Kidney epithelial cell (primary cell): Measurements from ENCODE around the gene HMGXB4. TPM values are rescaled to one million over a fixed set of nuclear protein-coding genes. Genes with fewer than 3 reads are reported as not detected.

Experiments used
- DNase-seq: peaks from one replicate; pipeline ENCODE4 v3.0.0-alpha.2; 2010; ENCODE audit warnings: low read depth
- H3K27me3 ChIP-seq: 2 replicates; pipeline ENCODE4 v1.6.0; 2011; ENCODE audit warnings: low read length; ENCODE audit not compliant: control insufficient read depth, insufficient read depth
- H3K36me3 ChIP-seq: 2 replicates; pipeline ENCODE4 v1.5.1; 2011; ENCODE audit warnings: low read length; ENCODE audit not compliant: control insufficient read depth, insufficient read depth
- H3K4me3 ChIP-seq: 2 replicates; pipeline ENCODE4 v1.5.1; 2011; ENCODE audit warnings: low read depth, mild to moderate bottlenecking, control low read depth, low read length
- total RNA-seq: library from RNA; depleted of rRNA; stranded (reverse); fragments of >200 nt; gene quantifications from 2 replicates; pipeline ENCODE4 v1.2.3, GENCODE V29; 2015
- TF ChIP-seq, protein P1 (sequence below): IDR thresholded peaks from 2 replicates; pipeline ENCODE4 v1.5.1; 2011; ENCODE audit warnings: mild to moderate bottlenecking, moderate library complexity, low read length, control low read depth, inconsistent platforms; ENCODE audit not compliant: insufficient read depth, poor library complexity, severe bottlenecking

The HMGXB4 gene
- total RNA-seq, 1 donor from 2014 or later: 23.4 TPM

DNA sequence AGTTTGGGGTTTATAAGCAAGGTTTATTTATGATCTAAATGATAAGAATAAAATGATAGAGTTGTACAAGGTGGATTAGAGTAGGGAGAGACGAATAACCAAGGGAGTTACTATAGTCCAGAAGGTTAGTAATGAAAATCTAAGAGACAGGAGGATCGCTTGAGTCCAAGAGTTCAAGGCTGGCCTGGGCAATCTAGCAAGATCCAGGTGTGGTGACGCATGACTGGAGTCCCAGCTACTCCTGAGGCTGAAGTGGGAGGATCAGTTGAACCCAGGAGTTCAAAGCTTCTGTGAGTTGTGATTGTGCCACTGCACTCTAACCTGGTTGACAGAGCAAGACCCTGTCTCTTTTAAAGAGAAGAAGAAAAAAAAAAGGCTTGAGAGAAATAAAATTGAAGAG, 12.3 kb downstream of the HMGXB4 start:
- TF ChIP-seq, protein P1, sequence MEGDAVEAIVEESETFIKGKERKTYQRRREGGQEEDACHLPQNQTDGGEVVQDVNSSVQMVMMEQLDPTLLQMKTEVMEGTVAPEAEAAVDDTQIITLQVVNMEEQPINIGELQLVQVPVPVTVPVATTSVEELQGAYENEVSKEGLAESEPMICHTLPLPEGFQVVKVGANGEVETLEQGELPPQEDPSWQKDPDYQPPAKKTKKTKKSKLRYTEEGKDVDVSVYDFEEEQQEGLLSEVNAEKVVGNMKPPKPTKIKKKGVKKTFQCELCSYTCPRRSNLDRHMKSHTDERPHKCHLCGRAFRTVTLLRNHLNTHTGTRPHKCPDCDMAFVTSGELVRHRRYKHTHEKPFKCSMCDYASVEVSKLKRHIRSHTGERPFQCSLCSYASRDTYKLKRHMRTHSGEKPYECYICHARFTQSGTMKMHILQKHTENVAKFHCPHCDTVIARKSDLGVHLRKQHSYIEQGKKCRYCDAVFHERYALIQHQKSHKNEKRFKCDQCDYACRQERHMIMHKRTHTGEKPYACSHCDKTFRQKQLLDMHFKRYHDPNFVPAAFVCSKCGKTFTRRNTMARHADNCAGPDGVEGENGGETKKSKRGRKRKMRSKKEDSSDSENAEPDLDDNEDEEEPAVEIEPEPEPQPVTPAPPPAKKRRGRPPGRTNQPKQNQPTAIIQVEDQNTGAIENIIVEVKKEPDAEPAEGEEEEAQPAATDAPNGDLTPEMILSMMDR: no peak
- no peak overlapping the region for H3K4me3 ChIP-seq
- no peaks in the 10 kb centered on the region for H3K27me3 ChIP-seq
- DNase-seq: no peak
- peaks cover 1% of the 10 kb centered on the region for H3K36me3 ChIP-seq

DNA sequence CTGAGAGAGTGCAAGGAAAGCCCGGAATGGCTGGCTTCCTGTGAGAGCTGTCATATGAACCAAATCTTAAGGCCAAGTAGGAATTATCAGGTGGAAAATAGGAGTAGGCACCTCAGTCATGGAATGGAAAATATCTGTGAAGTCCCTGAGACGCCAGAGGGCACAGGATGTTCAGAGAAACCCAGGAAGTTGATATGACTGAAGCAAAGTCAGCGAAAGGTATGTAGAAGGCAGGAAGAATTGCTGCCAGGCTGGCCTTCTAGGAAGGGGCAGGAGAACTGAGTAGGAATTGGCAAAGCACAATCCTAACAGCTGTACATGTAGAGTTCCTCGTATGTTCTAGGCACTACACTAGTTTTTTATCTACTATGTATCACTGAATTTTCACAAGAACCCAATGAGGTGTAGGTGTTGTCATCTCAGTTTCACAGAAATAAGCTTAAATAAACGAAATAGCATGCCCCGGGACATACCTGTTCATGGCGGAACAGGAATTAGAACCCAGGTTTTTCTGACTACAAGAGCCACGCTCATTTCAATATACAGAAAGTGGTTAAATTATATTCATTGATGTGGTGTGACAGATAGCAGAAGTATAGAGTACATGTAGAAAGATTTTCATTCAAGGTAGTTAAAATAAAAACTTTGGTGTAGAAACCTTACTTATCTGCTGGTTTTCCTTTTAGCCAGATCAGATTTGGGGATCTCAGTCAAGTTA, 17.0 kb downstream of the HMGXB4 start:
- Histone ChIP-seq H3K4me3 (no peak overlapping the region), H3K27me3 (no peaks in the 10 kb centered on the region), H3K36me3 (no peaks in the 10 kb centered on the region)
- TF ChIP-seq, protein P1: no peak
- DNase-seq: no peak

DNA sequence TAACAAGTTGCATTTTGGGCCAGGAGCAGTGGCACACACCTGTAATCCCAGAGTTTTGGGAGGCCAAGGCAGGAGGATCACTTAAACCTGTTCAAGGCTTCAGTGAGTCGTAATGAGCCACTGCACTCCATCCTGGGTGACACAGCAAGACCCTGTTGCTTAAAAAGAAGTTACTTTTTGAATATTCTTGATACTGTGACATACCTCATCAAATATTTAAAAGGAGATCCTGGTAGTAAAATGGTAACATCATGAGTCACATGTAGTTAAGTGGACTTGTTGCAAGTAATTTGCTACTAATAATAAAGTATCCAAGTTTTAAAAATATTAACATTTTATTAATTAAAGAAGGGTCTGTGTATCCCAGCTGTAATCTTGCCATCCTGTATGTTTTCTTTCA, 18.3 kb downstream of the HMGXB4 start:
- H3K4me3 ChIP-seq: no peak overlapping the region
- H3K36me3 ChIP-seq: no peaks in the 10 kb centered on the region
- TF ChIP-seq, protein P1: no peak
- DNase-seq: no peak
- H3K27me3 ChIP-seq: no peaks in the 10 kb centered on the region

DNA sequence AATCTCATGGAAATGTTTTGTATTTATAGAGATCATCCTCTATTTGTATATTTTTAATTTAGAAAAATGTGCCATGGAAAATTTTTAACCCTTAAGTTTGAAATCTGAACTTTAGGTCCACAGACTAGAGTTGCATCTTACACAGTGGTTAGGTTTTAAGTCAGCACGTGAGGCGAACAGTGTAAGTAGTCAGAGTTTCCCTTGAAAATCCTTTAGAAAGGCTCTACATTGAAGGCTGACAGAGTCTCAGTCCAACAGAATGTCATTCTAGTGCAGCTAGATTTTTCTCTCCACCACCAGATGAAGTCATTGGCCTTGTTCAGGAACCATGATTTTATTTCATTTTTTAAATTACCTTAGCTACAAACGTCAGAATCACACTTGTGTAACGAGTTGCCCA, 18.7 kb downstream of the HMGXB4 start:
- TF ChIP-seq, protein P1: no peak
- H3K4me3 ChIP-seq: no peak overlapping the region
- DNase-seq: no peak
- H3K36me3 ChIP-seq: no peaks in the 10 kb centered on the region
- no peaks in the 10 kb centered on the region for H3K27me3 ChIP-seq

DNA sequence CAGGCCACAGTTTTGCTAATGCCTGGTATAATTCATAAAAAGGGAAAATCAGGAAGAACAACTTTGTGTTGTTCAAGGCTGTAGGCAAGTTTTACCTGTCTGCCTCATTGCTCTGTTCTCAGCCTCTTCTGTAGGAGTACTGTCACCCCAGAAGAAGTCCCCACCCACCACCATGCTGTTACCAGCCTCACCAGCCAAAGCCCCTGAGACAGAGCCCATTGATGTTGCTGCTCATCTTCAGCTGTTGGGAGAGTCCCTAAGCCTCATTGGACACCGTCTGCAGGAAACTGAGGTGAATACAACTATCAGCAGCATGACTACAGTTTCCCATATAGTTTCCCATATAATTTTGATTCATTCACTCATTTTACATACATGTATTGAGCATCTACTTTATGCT, 30.8 kb downstream of the HMGXB4 start:
- Histone ChIP-seq H3K36me3 (peaks cover 3% of the 10 kb centered on the region), H3K4me3 (no peak overlapping the region), H3K27me3 (no peaks in the 10 kb centered on the region)
- DNase-seq: no peak
- TF ChIP-seq, protein P1: no peak

DNA sequence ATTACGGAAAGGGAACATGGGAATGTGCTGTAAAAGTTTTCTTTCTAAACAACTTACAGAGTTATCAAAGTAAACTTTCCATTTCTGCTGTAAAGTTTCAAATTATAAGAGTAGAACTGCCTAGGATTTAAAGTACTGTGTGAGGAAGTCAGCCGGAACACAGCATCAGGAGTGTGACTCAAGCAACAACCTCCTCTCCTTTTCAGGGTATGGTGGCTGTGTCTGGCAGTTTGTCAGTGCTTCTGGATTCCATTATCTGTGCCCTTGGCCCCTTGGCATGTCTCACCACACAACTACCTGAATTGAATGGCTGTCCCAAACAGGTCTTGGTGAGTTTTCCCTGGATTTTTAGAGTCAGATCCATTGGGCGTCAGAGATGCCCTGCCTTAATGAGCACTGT, 35.5 kb downstream of the HMGXB4 start:
- Histone ChIP-seq H3K27me3 (no peaks in the 10 kb centered on the region), H3K4me3 (no peak overlapping the region), H3K36me3 (peaks cover 2% of the 10 kb centered on the region)
- DNase-seq: no peak
- TF ChIP-seq, protein P1: no peak
